Measurements from ENCODE around the gene PRCP.

DNA sequence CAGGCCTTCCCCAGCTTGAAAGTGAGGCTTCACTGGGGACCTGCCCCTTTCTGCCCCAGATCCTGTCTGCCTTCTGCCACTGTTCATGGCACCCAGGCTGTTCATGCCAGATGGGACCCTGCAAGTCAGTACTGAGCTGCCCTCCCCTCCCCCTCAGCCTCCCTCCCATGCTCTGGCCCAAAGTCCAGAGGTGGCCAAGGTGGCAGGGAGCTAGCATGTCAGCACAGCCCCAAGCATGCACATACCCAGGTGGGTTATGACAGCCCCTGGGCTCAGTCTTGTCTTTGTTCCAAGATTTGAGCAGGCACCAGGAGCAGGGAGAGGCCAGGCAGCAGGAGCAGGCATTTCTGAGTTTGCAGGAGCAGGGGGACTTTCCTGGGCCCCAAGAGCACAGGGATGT lies 45.5 kb upstream of the PRCP start:
- TF ChIP-seq, protein P1, sequence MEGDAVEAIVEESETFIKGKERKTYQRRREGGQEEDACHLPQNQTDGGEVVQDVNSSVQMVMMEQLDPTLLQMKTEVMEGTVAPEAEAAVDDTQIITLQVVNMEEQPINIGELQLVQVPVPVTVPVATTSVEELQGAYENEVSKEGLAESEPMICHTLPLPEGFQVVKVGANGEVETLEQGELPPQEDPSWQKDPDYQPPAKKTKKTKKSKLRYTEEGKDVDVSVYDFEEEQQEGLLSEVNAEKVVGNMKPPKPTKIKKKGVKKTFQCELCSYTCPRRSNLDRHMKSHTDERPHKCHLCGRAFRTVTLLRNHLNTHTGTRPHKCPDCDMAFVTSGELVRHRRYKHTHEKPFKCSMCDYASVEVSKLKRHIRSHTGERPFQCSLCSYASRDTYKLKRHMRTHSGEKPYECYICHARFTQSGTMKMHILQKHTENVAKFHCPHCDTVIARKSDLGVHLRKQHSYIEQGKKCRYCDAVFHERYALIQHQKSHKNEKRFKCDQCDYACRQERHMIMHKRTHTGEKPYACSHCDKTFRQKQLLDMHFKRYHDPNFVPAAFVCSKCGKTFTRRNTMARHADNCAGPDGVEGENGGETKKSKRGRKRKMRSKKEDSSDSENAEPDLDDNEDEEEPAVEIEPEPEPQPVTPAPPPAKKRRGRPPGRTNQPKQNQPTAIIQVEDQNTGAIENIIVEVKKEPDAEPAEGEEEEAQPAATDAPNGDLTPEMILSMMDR (IDR thresholded peaks at IDR 0.05 in 4 of 5, conservative IDR thresholded peaks at IDR 0.05 in 1 of 5) = no peak
- TF ChIP-seq POLR2A (IDR thresholded peaks at IDR 0.05) = no peak
